ENCODE data around the gene MRGPRD. TPM values are rescaled to one million over a fixed set of nuclear protein-coding genes. Genes with fewer than 3 reads are reported as not detected.
"Not testable (repeated sequence)": the region's sequence is repeated elsewhere in the genome, so short reads cannot be mapped to it uniquely, and the experiment has no call there.

Gene MRGPRD
- polyA plus RNA-seq, 1 experiment, result not detected

GRCh38 chr11:68978626-68978930 lies 2.2 kb downstream of the MRGPRD start:
- Histone ChIP-seq H3K4me3 (ENCODE audit: low read depth, low read length) (no peak overlapping the region), H3K27me3 (ENCODE audit: control insufficient read depth, insufficient read depth, low read length) (peaks cover 9% of the 10 kb centered on the region), H3K36me3 (ENCODE audit: control insufficient read depth, insufficient read depth, low read length) (no peaks in the 10 kb centered on the region)
- TF ChIP-seq CTCF (IDR thresholded peaks at IDR 0.05; ENCODE audit: insufficient read depth, low read depth, low read length), result no peak
- ChIA-PET CTCF (interaction anchor here (0.6 kb wide), 1 partner anchor 15 kb away, joined by 3 read pairs; no protein-coding TSS in a partner anchor), POLR2A (no interaction called here)
- DNase-seq (ENCODE audit: low read depth), result no peak

GRCh38 chr11:68977781-68978625 lies 2.8 kb downstream of the MRGPRD start:
- Histone ChIP-seq H3K27me3 (ENCODE audit: control insufficient read depth, insufficient read depth, low read length) (peaks cover 9% of the 10 kb centered on the region), H3K4me3 (ENCODE audit: low read depth, low read length) (no peak overlapping the region), H3K36me3 (ENCODE audit: control insufficient read depth, insufficient read depth, low read length) (no peaks in the 10 kb centered on the region)
- ChIA-PET CTCF (interaction anchor here (0.6 to 1.0 kb wide), 2 partner anchors 14 to 22 kb away, joined by 3 read pairs; no protein-coding TSS in a partner anchor), POLR2A (no interaction called here)
- TF ChIP-seq CTCF (IDR thresholded peaks at IDR 0.05; ENCODE audit: insufficient read depth, low read depth, low read length), result no peak
- no peak for DNase-seq (ENCODE audit: low read depth)

GRCh38 chr11:68976563-68976962 lies 4.2 kb downstream of the MRGPRD start:
- Histone ChIP-seq H3K27me3 (ENCODE audit: control insufficient read depth, insufficient read depth, low read length) (peaks cover 9% of the 10 kb centered on the region), H3K4me3 (ENCODE audit: low read depth, low read length) (no peak overlapping the region), H3K36me3 (ENCODE audit: control insufficient read depth, insufficient read depth, low read length) (no peaks in the 10 kb centered on the region)
- CTCF ChIA-PET, result interaction anchor here (1.2 kb wide), 1 partner anchor 26 kb away, joined by 4 read pairs; no protein-coding TSS in a partner anchor
- DNase-seq (ENCODE audit: low read depth), result no peak
- TF ChIP-seq CTCF (IDR thresholded peaks at IDR 0.05; ENCODE audit: insufficient read depth, low read depth, low read length), result no peak
- POLR2A ChIA-PET, result no interaction called here

GRCh38 chr11:68976095-68976494 lies 4.7 kb downstream of the MRGPRD start:
- Histone ChIP-seq H3K36me3 (ENCODE audit: control insufficient read depth, insufficient read depth, low read length) (no peaks in the 10 kb centered on the region), H3K4me3 (ENCODE audit: low read depth, low read length) (no peak overlapping the region), H3K27me3 (ENCODE audit: control insufficient read depth, insufficient read depth, low read length) (peaks cover 11% of the 10 kb centered on the region)
- DNase-seq (ENCODE audit: low read depth), result no peak
- ChIA-PET CTCF (interaction anchor here (1.2 kb wide), 1 partner anchor 26 kb away, joined by 4 read pairs; no protein-coding TSS in a partner anchor), POLR2A (no interaction called here)
- TF ChIP-seq CTCF (IDR thresholded peaks at IDR 0.05; ENCODE audit: insufficient read depth, low read depth, low read length), result no peak

- Histone ChIP-seq H3K4me3 (ENCODE audit: low read depth, low read length) (no peak overlapping the region), H3K36me3 (ENCODE audit: control insufficient read depth, insufficient read depth, low read length) (no peaks in the 10 kb centered on the region), H3K27me3 (ENCODE audit: control insufficient read depth, insufficient read depth, low read length) (peaks cover 13% of the 10 kb centered on the region)
- ChIA-PET POLR2A (no interaction called here), CTCF (interaction anchor here (0.9 kb wide), 1 partner anchor 52 kb away, joined by 3 read pairs; no protein-coding TSS in a partner anchor)
- TF ChIP-seq CTCF (IDR thresholded peaks at IDR 0.05; ENCODE audit: insufficient read depth, low read depth, low read length), result no peak
- DNase-seq (ENCODE audit: low read depth), result no peak
Measured at GRCh38 chr11:68974421-68975194, 6.2 kb downstream of the MRGPRD start.

- H3K27me3 ChIP-seq (ENCODE audit: control insufficient read depth, insufficient read depth, low read length), result peaks cover 14% of the 10 kb centered on the region
- POLR2A ChIA-PET; H3K36me3 ChIP-seq (ENCODE audit: control insufficient read depth, insufficient read depth, low read length); H3K4me3 ChIP-seq (ENCODE audit: low read depth, low read length); DNase-seq (ENCODE audit: low read depth): not testable (repeated sequence)
- CTCF ChIA-PET, result interaction anchor here (0.9 kb wide), 1 partner anchor 53 kb away, joined by 3 read pairs; no protein-coding TSS in a partner anchor
Measured at GRCh38 chr11:68973706-68974105, 7.1 kb downstream of the MRGPRD start.
